NCI-H526 treated with DMSO at 0.1 percent for 48 hours (cell line): ENCODE measurements around the gene FHIT.
A peak's percentile ranks its signal among the peaks of the same experiment; 100 is the strongest.
"Not testable (repeated sequence)": the region's sequence is repeated elsewhere in the genome, so short reads cannot be mapped to it uniquely, and the experiment has no call there.

Experiments
- DNase-seq: peaks from one replicate; lab custom pipeline; 2025; lab: John Stamatoyannopoulos, UW

FHIT gene

DNA sequence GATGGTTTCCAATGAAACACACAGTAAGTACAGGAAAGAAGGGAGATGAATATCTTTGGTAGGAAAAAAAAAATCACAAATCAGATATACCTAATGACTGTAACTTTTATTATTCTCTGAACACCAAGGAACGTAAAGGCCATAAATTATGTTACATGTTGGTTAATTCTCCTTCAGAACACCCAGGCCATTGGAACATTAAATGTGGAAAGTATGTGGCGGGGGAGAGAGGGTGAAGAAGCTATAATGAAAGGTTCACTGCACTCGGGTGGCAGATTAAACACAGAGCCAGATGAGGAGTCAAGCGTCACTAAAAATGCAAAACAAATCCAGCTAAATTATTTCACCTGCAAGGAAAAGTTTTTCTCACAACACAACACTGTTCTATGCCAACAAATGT lies 193.8 kb downstream of the FHIT start:
- DNase-seq, result no peak

GRCh38 chr3:61055447-61055846 lies 195.8 kb downstream of the FHIT start:
- no peak for DNase-seq

- no peak for DNase-seq
Measured at GRCh38 chr3:61053781-61054496, 197.3 kb downstream of the FHIT start.

GRCh38 chr3:61052851-61053250 lies 198.4 kb downstream of the FHIT start:
- no peak for DNase-seq

DNA sequence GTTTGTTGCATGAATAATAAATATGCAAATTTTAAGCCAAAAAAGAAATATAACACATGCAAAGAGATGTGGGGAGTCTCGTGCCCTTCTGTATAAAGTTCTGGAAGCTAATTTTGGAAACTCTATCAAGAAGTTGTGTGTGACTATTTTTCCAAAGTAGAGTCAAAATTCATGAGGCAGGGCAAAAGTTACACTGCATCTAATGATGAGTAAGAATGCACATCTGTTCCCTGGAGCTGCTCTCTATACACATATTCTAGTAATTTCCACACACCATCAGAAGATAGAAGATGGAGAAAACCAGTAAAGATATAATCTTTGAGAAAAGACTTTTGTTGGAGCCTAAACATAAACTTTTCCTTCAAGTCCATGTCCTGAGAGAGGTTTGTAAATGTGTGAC lies 199.6 kb downstream of the FHIT start:
- DNase-seq, result no peak

GRCh38 chr3:61045169-61045568 lies 206.1 kb downstream of the FHIT start:
- DNase-seq, result not testable (repeated sequence)

- no peak for DNase-seq
Measured at GRCh38 chr3:61043156-61043555, 208.1 kb downstream of the FHIT start.

GRCh38 chr3:61040618-61041017 lies 210.6 kb downstream of the FHIT start:
- no peak for DNase-seq

- DNase-seq, result no peak
Measured at GRCh38 chr3:61035573-61035972, 215.7 kb downstream of the FHIT start.

GRCh38 chr3:61032991-61033390 lies 218.3 kb downstream of the FHIT start:
- no peak for DNase-seq

DNA sequence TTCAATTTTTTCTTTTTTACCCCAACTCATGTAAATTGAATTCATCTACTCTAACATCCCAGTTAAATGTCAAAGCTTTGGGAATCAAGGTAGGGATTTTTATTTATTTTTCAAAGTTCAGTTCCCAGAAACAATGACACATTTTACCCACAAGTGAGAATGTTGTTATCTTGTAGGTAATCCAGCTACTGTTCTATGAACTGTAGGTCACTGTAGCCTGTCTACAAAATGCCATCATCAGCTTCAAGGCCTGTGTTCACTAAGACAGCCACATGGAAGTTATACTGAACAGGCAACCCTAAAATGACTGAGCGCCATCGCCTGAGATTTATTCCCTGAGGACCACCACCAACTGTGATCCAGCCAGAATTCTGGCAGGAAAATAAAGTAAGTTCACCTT lies 219.7 kb downstream of the FHIT start:
- DNase-seq, result no peak

- no peak for DNase-seq
Measured at GRCh38 chr3:61030469-61031035, 220.7 kb downstream of the FHIT start.

DNA sequence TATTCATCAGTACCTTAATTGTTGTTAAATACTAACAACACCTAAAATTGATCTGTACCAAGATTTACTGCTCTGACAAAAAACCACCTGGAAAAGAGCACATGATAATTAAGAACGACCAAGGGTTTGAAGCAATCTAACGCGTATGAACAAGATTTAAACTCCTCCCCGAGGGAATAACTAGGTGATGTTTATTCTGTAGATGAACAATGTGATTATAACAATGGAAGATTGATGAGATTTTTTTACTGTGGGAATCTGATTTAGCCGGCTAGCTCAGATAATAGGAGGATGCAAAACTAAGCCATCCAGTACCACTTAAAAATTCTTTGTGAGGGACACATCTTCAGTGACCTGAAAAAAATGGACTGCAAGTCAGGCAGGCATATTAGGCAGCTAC lies 222.1 kb downstream of the FHIT start:
- no peak for DNase-seq

DNA sequence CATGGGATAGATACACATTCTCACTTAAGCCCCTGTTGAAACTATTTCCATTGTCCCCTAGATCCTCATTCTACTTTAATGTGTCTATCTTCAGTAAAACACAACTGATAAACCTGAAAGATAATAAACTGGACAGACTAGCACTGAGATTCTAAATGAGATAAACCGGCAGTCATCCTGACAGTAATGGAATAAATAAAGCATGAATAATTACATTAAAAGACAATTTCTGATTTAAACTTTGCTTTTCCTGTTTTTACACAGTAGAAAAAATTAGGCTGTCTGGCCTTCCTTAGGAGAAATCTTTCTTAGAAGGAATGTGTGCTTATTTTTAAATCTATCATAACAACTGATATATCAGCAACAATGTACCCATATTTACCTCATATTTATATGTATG lies 232.4 kb downstream of the FHIT start:
- DNase-seq, result no peak

- not testable (repeated sequence) for DNase-seq
Measured at GRCh38 chr3:61017028-61017427, 234.2 kb downstream of the FHIT start.

- DNase-seq, result no peak
Measured at GRCh38 chr3:61015859-61016258, 235.4 kb downstream of the FHIT start.

DNA sequence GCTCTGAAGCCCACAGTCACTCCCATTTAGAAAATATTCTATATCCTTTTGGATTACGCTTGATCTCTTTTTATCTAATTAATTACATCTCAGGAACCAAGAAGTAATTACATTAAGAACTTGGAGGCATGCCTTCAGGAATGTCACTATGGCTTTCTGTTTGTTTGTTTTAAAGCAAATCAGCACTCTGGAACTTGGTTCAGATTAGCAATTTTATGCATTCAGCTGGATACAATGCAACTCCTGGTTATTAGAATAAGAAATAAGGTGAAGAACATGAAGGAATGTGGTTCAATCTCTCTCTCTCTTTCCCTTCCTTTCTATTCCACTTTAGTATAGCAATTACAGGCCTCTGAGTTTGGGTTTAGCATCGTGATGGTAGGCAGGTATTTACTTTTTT lies 235.8 kb downstream of the FHIT start:
- DNase-seq, result no peak

DNA sequence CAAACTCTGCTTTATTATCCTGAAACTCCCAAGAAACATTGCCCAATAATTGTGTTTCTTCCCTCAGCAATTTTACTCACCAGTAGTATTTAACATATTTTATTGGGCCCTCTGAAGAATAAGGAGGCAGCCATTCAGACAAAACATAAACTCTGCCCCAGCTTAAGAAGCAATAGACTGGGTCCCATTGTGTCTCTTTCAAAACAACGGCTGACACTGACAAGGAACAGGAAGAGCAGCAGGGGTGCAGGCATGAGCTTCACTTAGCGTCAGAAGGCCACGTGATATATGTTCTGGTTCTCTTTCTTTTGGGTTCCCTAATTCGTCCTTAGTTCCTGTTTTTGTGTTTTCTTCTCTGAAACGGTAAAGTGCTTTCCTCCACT lies 242.3 kb downstream of the FHIT start:
- DNase-seq, result no peak

DNA sequence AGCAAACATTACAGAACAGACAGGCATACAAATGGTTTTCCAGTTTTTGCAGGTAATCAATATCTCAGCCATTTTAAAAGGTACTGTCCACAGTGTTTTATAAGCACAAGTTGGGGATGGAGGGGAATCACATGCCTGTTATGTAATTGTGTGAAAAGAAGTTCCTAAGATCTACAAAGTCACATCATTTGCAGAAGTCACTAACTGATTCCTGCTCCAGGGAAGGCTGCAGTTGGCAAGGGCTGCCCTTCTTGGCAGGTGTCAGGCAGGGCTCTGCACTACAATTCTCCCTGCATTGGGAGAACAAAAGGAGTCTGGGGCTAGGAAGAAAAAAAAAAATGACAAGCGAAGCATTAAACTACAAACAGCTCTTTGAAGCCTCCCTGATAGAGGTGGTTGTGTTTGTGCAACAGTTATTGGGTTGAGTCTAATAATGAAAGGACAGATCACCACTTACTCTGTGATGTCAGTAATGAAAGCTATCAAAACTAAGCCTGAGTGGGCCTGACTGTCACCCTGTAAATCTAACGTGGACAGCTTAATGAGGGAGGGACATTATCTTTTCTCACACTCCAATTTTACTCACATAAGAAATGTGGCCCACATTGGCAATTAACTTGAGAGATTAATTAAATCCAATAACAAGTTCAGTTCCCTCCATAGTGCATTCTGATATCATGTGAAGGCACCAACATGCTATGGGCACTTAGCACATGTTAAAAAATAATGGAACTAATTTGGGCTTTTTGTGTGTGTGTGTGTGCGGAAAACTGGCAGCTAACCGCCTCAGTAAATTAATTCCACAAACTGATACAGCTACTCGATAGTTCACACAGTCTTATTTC lies 242.9 kb downstream of the FHIT start:
- DNase-seq, result no peak

DNA sequence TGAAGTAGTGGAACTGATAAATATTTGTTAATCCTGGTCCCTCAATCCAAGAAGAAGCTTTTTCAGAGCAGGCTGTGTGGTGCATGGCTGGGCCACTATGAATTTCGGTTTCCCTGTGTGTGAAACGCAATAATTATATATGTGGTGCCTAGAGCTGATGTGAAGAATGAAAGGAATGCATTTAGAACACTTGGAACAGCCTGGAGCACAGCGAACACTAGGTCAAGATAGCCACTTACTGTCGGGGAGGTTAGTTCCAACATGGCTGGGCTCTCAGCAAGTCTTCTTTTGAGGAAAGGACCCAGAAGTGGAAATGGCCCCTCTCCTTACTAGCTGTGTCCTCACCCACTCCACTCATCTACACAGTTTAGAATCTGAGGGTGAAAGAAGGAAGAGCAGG lies 245.7 kb downstream of the FHIT start:
- no peak for DNase-seq

DNA sequence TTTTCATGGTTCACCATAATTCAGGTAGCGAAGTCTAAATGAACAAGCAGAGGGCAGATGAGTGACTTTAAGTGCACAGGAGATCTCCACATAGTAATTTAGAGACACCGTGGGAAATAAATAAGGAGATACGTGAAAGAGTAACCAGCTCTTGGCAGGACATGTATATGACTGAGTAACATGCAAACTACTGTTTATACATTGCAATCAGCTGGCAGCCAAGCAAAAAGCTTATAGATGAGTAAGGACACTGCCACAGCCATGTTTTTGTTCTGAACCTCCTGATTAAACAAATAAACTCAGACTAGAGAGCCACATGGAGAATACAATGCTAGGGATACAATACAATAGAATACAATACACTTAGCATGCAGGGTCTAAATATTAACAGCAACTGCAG lies 252.4 kb downstream of the FHIT start:
- peak; percentile 67 for DNase-seq

DNA sequence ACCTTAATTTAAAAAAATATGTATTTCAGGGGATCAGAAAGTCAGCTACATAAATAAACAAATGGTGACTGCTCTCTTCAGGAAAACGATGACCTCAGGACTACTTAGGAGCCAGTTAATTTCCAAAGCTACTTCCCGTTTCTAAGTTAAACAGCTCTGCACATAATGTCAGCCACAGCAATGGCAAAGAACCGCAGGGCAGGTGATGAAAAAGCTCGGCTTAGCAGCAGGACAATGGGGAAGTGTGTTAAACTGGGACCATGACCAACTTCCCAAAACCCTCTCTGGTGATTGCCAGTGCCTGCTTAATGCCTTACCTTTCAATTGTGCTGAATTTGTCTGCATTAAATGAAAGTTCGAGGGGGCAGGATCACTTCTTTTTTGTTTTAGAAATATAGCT lies 258.9 kb downstream of the FHIT start:
- DNase-seq, result no peak

- DNase-seq, result no peak
Measured at GRCh38 chr3:60990442-60990730, 260.9 kb downstream of the FHIT start.
